ENCODE results near the gene CTDSPL.
"Not testable (repeated sequence)": the region's sequence is repeated elsewhere in the genome, so short reads cannot be mapped to it uniquely, and the experiment has no call there.

CTDSPL gene

DNA sequence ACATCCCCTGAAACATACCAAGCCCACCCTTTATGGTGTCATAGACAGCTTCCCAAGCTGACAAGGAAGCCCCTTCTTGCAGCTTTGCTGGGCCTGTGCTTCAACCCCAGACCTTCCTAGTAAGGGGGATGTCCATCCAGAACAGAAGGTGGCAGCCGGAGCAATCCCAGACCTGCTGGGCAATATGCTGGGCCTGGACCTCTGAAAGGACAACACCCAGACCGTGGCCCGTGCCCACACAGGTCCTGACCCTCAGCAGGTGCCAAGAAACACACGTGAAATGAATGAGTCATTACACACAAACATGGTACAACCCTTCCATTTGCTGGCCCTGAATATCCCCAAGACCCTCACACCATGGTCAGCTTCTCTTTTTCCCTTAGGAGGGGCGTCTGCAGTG, 109.1 kb downstream of the CTDSPL start:
- peaks cover 12 to 13% of the 10 kb centered on the region in 2 donors for H3K36me3 ChIP-seq (ENCODE audit: control insufficient read depth in 2 of 2, insufficient read depth in 2 of 2, low read length in 2 of 2)
- no peaks in the 10 kb centered on the region for H3K27me3 ChIP-seq (ENCODE audit: control insufficient read depth in 2 of 2, insufficient read depth in 2 of 2, low read length in 2 of 2)
- peaks cover 0 to 3% of the 10 kb centered on the region in 2 donors for H3K4me1 ChIP-seq (ENCODE audit: control insufficient read depth in 2 of 2, insufficient read depth in 2 of 2, low read length in 2 of 2)
- no peak overlapping the region for H3K27ac ChIP-seq (ENCODE audit: low read depth in 2 of 2, low read length in 2 of 2)
- no peak overlapping the region for H3K4me3 ChIP-seq (ENCODE audit: low read length in 2 of 2)
- H3K9ac ChIP-seq (ENCODE audit: low read depth in 1 of 2, low read length in 2 of 2): no peak overlapping the region
- no peaks in the 10 kb centered on the region for H3K9me3 ChIP-seq (ENCODE audit: control insufficient read depth in 2 of 2, low read length in 2 of 2)

DNA sequence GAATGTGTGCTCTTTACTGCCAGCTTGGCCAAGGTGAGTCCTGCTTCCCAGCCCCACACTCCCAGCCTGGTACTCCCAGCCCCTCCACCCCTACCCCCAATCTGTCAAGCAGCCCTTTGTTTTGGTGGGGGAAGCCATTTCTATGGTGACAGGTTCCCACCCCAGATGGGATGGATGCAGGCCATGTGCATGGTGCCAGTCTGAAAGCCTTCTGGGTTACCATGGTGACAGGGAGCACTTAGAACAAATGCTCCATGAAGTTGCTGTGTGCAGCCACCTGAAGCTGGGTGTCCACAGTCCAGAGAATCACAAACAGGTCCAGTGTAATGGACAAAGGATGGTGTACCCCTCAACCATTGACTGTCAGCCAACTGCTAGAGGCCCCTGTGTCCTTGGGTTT, 109.8 kb downstream of the CTDSPL start:
- Histone ChIP-seq H3K4me1 (ENCODE audit: control insufficient read depth in 2 of 2, insufficient read depth in 2 of 2, low read length in 2 of 2) (peaks cover 0 to 3% of the 10 kb centered on the region in 2 donors), H3K9me3 (ENCODE audit: control insufficient read depth in 2 of 2, low read length in 2 of 2) (no peaks in the 10 kb centered on the region), H3K4me3 (ENCODE audit: low read length in 2 of 2) (no peak overlapping the region), H3K36me3 (ENCODE audit: control insufficient read depth in 2 of 2, insufficient read depth in 2 of 2, low read length in 2 of 2) (peaks cover 17% of the 10 kb centered on the region in 2 donors), H3K9ac (ENCODE audit: low read depth in 1 of 2, low read length in 2 of 2) (no peak overlapping the region), H3K27ac (ENCODE audit: low read depth in 2 of 2, low read length in 2 of 2) (no peak overlapping the region), H3K27me3 (ENCODE audit: control insufficient read depth in 2 of 2, insufficient read depth in 2 of 2, low read length in 2 of 2) (no peaks in the 10 kb centered on the region)

GRCh38 chr3:37972056-37972455, 110.4 kb downstream of the CTDSPL start:
- not testable (repeated sequence) for H3K9ac ChIP-seq (ENCODE audit: low read depth in 1 of 2, low read length in 2 of 2); H3K4me1 ChIP-seq (ENCODE audit: control insufficient read depth in 2 of 2, insufficient read depth in 2 of 2, low read length in 2 of 2); H3K27me3 ChIP-seq (ENCODE audit: control insufficient read depth in 2 of 2, insufficient read depth in 2 of 2, low read length in 2 of 2); H3K27ac ChIP-seq (ENCODE audit: low read depth in 2 of 2, low read length in 2 of 2); H3K4me3 ChIP-seq (ENCODE audit: low read length in 2 of 2); H3K9me3 ChIP-seq (ENCODE audit: control insufficient read depth in 2 of 2, low read length in 2 of 2)
- peaks cover 17 to 21% of the 10 kb centered on the region in 2 donors for H3K36me3 ChIP-seq (ENCODE audit: control insufficient read depth in 2 of 2, insufficient read depth in 2 of 2, low read length in 2 of 2)

DNA sequence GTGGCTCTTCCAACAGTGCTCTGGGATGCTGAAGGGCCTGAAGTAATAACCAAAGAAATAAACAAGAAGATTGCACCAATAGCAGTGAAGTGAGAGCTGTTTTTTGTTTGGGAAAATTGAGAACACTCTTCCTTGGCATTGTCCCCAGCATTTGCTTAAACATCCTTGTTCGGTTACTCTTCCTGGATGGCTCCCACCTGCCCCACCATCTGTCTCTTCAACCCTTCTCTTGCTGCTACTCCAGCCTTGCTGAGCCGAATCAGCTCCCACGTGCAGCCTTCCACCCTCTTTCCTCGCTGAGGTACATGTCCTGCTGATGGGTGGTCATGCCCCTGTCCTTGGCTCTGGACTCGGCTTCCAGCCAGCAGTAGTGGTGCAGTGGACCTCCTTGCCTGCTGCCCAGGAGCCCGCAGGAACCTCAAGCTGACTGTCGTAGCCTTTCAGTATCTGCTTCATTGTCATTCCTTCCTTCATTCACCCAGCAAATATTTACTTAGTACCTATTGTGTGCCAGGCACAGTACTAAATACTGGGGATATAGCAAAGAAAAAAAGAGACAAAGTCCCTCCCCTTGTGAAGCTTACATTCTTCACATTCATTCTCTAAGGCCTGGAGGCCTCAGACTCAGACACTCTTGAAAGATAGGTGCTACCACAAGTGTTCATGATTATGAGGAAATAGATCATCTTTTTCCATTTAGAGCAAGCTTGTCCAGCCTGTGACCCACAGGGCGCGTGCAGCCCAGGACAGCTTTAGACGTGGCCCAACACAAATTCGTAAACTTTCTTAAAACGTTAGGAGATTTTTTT, 111.8 kb downstream of the CTDSPL start:
- Histone ChIP-seq H3K27ac (ENCODE audit: low read depth in 2 of 2, low read length in 2 of 2) (no peak overlapping the region), H3K36me3 (ENCODE audit: control insufficient read depth in 2 of 2, insufficient read depth in 2 of 2, low read length in 2 of 2) (peaks cover 17 to 21% of the 10 kb centered on the region in 2 donors), H3K9me3 (ENCODE audit: control insufficient read depth in 2 of 2, low read length in 2 of 2) (no peaks in the 10 kb centered on the region)

DNA sequence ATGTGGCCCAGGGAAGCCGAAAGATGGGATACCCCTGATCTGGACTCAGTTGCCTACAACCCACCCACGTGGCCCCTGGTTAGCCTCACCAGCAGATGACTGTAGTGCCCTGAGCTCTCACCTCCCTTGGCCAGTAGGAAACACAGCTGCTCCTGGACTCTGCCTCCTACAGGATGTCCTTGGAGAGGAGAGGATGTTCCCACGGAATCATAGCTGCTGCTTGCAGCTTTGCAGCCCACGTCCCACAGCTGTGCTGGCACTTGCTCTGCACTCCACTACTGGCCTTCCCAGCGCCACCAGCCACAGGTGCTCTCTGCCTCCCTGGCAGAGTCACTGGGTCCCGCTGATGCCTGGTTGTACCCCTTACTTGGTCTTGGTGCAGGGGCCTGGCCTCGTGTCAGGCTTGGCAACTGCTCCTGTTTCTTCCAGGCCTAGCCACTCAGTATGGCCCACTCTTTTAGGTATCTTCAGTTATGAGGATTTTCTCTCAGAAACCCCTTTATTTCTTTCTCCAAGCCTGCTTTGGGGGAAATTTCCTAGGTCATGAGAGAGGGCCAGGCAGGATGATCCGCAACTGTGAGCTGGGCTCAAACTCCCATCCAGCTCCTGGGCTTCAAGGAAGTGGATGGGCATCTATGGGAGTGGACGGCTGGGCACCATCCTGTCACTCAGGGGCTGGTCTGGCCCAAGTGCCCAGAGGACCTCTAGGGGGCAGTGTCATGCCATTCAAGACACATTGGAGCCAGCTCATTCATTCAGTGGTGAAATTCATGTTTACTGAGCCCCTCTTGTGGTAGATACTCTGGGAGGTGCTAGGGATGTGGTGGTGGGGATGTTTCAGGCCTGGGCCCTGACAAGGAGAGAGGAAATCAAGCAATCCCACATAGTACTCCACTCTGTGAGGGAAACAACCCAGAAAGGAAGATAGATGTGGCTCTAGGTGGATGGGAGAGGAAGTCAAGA, 112.7 kb downstream of the CTDSPL start:
- Histone ChIP-seq H3K36me3 (ENCODE audit: control insufficient read depth in 2 of 2, insufficient read depth in 2 of 2, low read length in 2 of 2) (peaks cover 13 to 21% of the 10 kb centered on the region in 2 donors), H3K9me3 (ENCODE audit: control insufficient read depth in 2 of 2, low read length in 2 of 2) (no peaks in the 10 kb centered on the region), H3K4me1 (ENCODE audit: control insufficient read depth in 2 of 2, insufficient read depth in 2 of 2, low read length in 2 of 2) (no peaks in the 10 kb centered on the region), H3K9ac (ENCODE audit: low read depth in 1 of 2, low read length in 2 of 2) (no peak overlapping the region), H3K27ac (ENCODE audit: low read depth in 2 of 2, low read length in 2 of 2) (no peak overlapping the region), H3K4me3 (ENCODE audit: low read length in 2 of 2) (no peak overlapping the region), H3K27me3 (ENCODE audit: control insufficient read depth in 2 of 2, insufficient read depth in 2 of 2, low read length in 2 of 2) (no peaks in the 10 kb centered on the region)

More for the DNA sequence above, 111.8 kb downstream of the CTDSPL start:
- Histone ChIP-seq H3K4me1 (ENCODE audit: control insufficient read depth in 2 of 2, insufficient read depth in 2 of 2, low read length in 2 of 2) (no peaks in the 10 kb centered on the region), H3K9ac (ENCODE audit: low read depth in 1 of 2, low read length in 2 of 2) (no peak overlapping the region), H3K4me3 (ENCODE audit: low read length in 2 of 2) (no peak overlapping the region), H3K27me3 (ENCODE audit: control insufficient read depth in 2 of 2, insufficient read depth in 2 of 2, low read length in 2 of 2) (no peaks in the 10 kb centered on the region)

DNA sequence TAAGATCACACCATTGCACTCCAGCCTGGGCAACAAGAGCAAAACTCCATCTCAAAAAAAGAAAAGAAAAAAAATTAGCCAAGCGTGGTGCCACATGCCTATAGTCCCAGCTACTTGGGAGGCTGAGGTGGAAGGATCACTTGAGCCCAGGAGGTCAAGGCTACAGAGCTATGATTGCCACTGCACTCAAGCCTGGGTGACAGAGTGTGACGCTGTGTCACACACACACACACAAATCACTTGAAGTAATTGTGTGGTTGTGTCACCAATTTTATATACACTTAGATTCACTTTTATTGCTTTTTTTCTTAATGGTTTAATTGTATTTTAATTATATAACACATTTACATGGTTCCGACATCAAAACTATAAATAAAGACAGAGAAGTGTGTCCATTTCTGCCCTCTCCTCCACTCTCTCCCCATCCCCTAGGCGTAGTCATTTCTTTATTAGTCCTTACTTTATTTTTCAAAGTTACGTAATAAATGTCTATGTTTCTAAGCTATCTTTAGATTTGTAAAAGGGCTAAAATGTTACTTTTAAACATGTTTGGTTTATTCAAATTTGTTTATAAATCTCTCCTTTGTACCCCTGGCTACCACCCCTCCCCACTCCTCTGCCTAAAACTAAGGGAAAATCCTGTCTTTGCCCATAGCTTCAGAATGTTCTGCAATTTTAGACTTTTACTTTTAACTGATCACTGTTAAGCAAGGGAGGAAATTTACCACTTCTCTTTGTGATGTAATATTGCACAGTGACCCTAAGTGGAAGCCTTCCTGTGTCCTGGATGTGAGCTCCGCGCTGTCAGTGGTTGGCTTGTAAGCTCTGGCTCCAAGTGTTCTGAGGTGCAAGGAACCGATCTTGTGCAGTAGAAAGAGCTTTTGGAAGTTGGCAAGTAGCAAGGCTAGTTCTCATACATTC, 118.1 kb downstream of the CTDSPL start:
- Histone ChIP-seq H3K27me3 (ENCODE audit: control insufficient read depth in 2 of 2, insufficient read depth in 2 of 2, low read length in 2 of 2) (no peaks in the 10 kb centered on the region), H3K9ac (ENCODE audit: low read depth in 1 of 2, low read length in 2 of 2) (no peak overlapping the region), H3K36me3 (ENCODE audit: control insufficient read depth in 2 of 2, insufficient read depth in 2 of 2, low read length in 2 of 2) (peaks cover 20 to 27% of the 10 kb centered on the region in 2 donors), H3K4me1 (ENCODE audit: control insufficient read depth in 2 of 2, insufficient read depth in 2 of 2, low read length in 2 of 2) (peaks cover 0 to 2% of the 10 kb centered on the region in 2 donors), H3K9me3 (ENCODE audit: control insufficient read depth in 2 of 2, low read length in 2 of 2) (no peaks in the 10 kb centered on the region), H3K27ac (ENCODE audit: low read depth in 2 of 2, low read length in 2 of 2) (no peak overlapping the region), H3K4me3 (ENCODE audit: low read length in 2 of 2) (no peak overlapping the region)

DNA sequence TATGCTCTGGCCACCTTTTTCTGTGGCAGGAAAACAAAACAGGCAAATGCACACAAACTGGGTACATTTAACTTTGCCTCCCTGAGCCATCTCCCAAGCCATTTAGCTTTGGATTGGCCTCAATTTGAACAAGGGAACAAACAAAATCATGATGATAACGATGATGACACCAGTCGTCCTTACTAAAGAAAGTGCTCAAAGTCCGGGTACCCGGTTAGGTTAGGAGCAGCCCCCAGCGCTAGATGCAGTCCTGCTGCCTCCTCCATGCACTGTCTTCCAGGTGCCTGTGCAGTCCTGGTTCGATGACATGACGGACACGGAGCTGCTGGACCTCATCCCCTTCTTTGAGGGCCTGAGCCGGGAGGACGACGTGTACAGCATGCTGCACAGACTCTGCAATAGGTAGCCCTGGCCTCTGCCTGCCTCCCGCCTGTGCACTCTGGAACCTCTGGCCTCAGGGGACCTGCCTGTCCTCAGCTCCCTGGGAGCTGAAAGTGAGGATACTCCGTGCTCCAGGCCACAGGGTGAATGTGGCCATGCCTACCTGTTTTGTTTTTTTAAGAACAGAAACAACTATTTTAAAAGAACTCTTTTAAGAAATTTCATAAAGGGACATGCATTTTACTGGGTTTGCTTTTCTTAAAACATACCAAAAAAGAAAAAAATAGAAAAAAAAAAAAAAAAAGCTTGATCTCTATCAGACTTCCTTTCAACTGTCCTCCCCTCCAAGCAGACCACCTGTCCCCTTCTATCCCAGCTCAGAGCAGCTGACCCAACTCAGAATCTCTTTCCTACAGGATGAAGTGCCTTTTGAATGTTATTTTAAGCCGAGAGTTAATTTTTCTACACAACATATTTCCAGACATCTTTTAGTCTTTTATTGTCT, 119.0 kb downstream of the CTDSPL start:
- no peaks in the 10 kb centered on the region for H3K9me3 ChIP-seq (ENCODE audit: control insufficient read depth in 2 of 2, low read length in 2 of 2)
- H3K9ac ChIP-seq (ENCODE audit: low read depth in 1 of 2, low read length in 2 of 2): no peak overlapping the region
- peaks cover 7 to 10% of the 10 kb centered on the region in 2 donors for H3K4me1 ChIP-seq (ENCODE audit: control insufficient read depth in 2 of 2, insufficient read depth in 2 of 2, low read length in 2 of 2)
- peaks cover 18 to 19% of the 10 kb centered on the region in 2 donors for H3K36me3 ChIP-seq (ENCODE audit: control insufficient read depth in 2 of 2, insufficient read depth in 2 of 2, low read length in 2 of 2)
- H3K4me3 ChIP-seq (ENCODE audit: low read length in 2 of 2): no peak overlapping the region
- no peak overlapping the region for H3K27ac ChIP-seq (ENCODE audit: low read depth in 2 of 2, low read length in 2 of 2)
- H3K27me3 ChIP-seq (ENCODE audit: control insufficient read depth in 2 of 2, insufficient read depth in 2 of 2, low read length in 2 of 2): no peaks in the 10 kb centered on the region

GRCh38 chr3:37981348-37981664, 119.6 kb downstream of the CTDSPL start:
- peaks cover 14% of the 10 kb centered on the region in 2 donors for H3K36me3 ChIP-seq (ENCODE audit: control insufficient read depth in 2 of 2, insufficient read depth in 2 of 2, low read length in 2 of 2)
- H3K27me3 ChIP-seq (ENCODE audit: control insufficient read depth in 2 of 2, insufficient read depth in 2 of 2, low read length in 2 of 2): no peaks in the 10 kb centered on the region
- no peak overlapping the region for H3K27ac ChIP-seq (ENCODE audit: low read depth in 2 of 2, low read length in 2 of 2)

GRCh38 chr3:37982331-37982730, 120.7 kb downstream of the CTDSPL start:
- Histone ChIP-seq H3K4me1 (ENCODE audit: control insufficient read depth in 2 of 2, insufficient read depth in 2 of 2, low read length in 2 of 2) (peaks cover 20 to 23% of the 10 kb centered on the region in 2 donors), H3K9me3 (ENCODE audit: control insufficient read depth in 2 of 2, low read length in 2 of 2) (no peaks in the 10 kb centered on the region), H3K27ac (ENCODE audit: low read depth in 2 of 2, low read length in 2 of 2) (no peak overlapping the region), H3K9ac (ENCODE audit: low read depth in 1 of 2, low read length in 2 of 2) (no peak overlapping the region), H3K27me3 (ENCODE audit: control insufficient read depth in 2 of 2, insufficient read depth in 2 of 2, low read length in 2 of 2) (no peaks in the 10 kb centered on the region), H3K36me3 (ENCODE audit: control insufficient read depth in 2 of 2, insufficient read depth in 2 of 2, low read length in 2 of 2) (peaks cover 10 to 14% of the 10 kb centered on the region in 2 donors), H3K4me3 (ENCODE audit: low read length in 2 of 2) (no peak overlapping the region)

More at GRCh38 chr3:37981348-37981664, 119.6 kb downstream of the CTDSPL start:
- Histone ChIP-seq H3K4me1 (ENCODE audit: control insufficient read depth in 2 of 2, insufficient read depth in 2 of 2, low read length in 2 of 2) (peaks cover 13 to 16% of the 10 kb centered on the region in 2 donors), H3K9me3 (ENCODE audit: control insufficient read depth in 2 of 2, low read length in 2 of 2) (no peaks in the 10 kb centered on the region), H3K4me3 (ENCODE audit: low read length in 2 of 2) (no peak overlapping the region), H3K9ac (ENCODE audit: low read depth in 1 of 2, low read length in 2 of 2) (no peak overlapping the region)
